Fibroblast of peridontal ligament (primary cell): ENCODE data around the gene BCAP31.
"Not testable (repeated sequence)": the region's sequence is repeated elsewhere in the genome, so short reads cannot be mapped to it uniquely, and the experiment has no call there.

Experiments
- DNase-seq: peaks from one replicate; pipeline ENCODE4 v3.0.0-alpha.2; 2010; ENCODE audit errors: extremely low read depth

Gene BCAP31

GRCh38 chrX:153762626-153763173 is 38.5 kb upstream of the BCAP31 start:
- DNase-seq, result no peak

GRCh38 chrX:153761863-153762262 is 37.7 kb upstream of the BCAP31 start:
- no peak for DNase-seq

GRCh38 chrX:153755136-153755535 is 30.9 kb upstream of the BCAP31 start:
- DNase-seq, result no peak

GRCh38 chrX:153750127-153750774 is 26.1 kb upstream of the BCAP31 start:
- no peak for DNase-seq

- not testable (repeated sequence) for DNase-seq
Measured at GRCh38 chrX:153749017-153749416, 24.8 kb upstream of the BCAP31 start.

GRCh38 chrX:153746991-153747390 is 22.8 kb upstream of the BCAP31 start:
- not testable (repeated sequence) for DNase-seq

GRCh38 chrX:153746359-153746758 is 22.2 kb upstream of the BCAP31 start:
- DNase-seq, result no peak

GRCh38 chrX:153745067-153745433 is 20.9 kb upstream of the BCAP31 start:
- not testable (repeated sequence) for DNase-seq

GRCh38 chrX:153744210-153745066 is 20.3 kb upstream of the BCAP31 start:
- DNase-seq, result no peak

GRCh38 chrX:153743468-153744209 is 19.5 kb upstream of the BCAP31 start:
- peak; percentile 24 for DNase-seq

GRCh38 chrX:153742796-153743467 is 18.7 kb upstream of the BCAP31 start:
- DNase-seq, result not testable (repeated sequence)

- DNase-seq, result not testable (repeated sequence)
Measured at GRCh38 chrX:153742111-153742510, 17.9 kb upstream of the BCAP31 start.

- DNase-seq, result no peak
Measured at GRCh38 chrX:153741446-153741845, 17.3 kb upstream of the BCAP31 start.

GRCh38 chrX:153740631-153741222 is 16.5 kb upstream of the BCAP31 start:
- DNase-seq, result no peak

- no peak for DNase-seq
Measured at GRCh38 chrX:153739754-153740486, 15.7 kb upstream of the BCAP31 start.

- no peak for DNase-seq
Measured at GRCh38 chrX:153738056-153738605, 13.9 kb upstream of the BCAP31 start.

GRCh38 chrX:153736871-153737441 is 12.8 kb upstream of the BCAP31 start:
- DNase-seq, result no peak

GRCh38 chrX:153736071-153736820 is 12.1 kb upstream of the BCAP31 start:
- DNase-seq, result no peak

- no peak for DNase-seq
Measured at GRCh38 chrX:153735274-153735673, 11.1 kb upstream of the BCAP31 start.
